ENCODE results near the gene CDK6. TPM values are rescaled to one million over a fixed set of nuclear protein-coding genes. Genes with fewer than 3 reads are reported as not detected.

CDK6 gene
- total RNA-seq, 1 experiment from 2014 or later, result 41.4 TPM

- no TSS peak for BruUV-seq (replicated peaks)
- Histone ChIP-seq H3K79me2 (ENCODE audit: insufficient read depth, low read length) (peaks cover 96% of the 10 kb centered on the region), H3K27me3 (ENCODE audit: insufficient read depth, low read length) (no peaks in the 10 kb centered on the region), H3K9ac (ENCODE audit: low read length) (no peak overlapping the region), H3K36me3 (ENCODE audit: control insufficient read depth in 1 of 2, insufficient read depth in 2 of 2, low read length in 2 of 2) (no peaks in the 10 kb centered on the region), H3K27ac (ENCODE audit: low read depth, low read length) (no peak overlapping the region), H3K4me2 (ENCODE audit: low read length) (no peak overlapping the region), H4K20me1 (ENCODE audit: insufficient read depth) (no peaks in the 10 kb centered on the region), H3K4me1 (ENCODE audit: control insufficient read depth in 1 of 2, insufficient read depth in 2 of 2, low read length in 2 of 2) (peaks cover 16 to 34% of the 10 kb centered on the region in 2 experiments), H3K4me3 (replicated peaks in 1 of 2; ENCODE audit: low read depth in 1 of 2, low read length in 2 of 2) (no peak overlapping the region), H3K9me2 (ENCODE audit: insufficient read depth) (no peaks in the 10 kb centered on the region; the same call in 1 of the 2 replicates), H2AFZ (ENCODE audit: low read depth, low read length, poor library complexity, severe bottlenecking) (no peak overlapping the region), H3K9me3 (ENCODE audit: control insufficient read depth in 1 of 2, insufficient read depth in 1 of 2, low read depth in 1 of 2, low read length in 2 of 2) (no peaks in the 10 kb centered on the region)
- ATAC-seq, result no peak
- DNase-seq (ENCODE audit: low read depth, low spot score), result no peak
- RAD21 ChIA-PET (ENCODE audit: low non-redundant PET in 1 of 2, low total read pairs in 2 of 2, uncharacterized antibody in 2 of 2, unreplicated experiment in 2 of 2), result no interaction called here
- TF ChIP-seq CBX3 (IDR thresholded peaks at IDR 0.05; ENCODE audit: low read depth), result no peak
- TF ChIP-seq ZBTB33 (IDR thresholded peaks at IDR 0.05; ENCODE audit: extremely low read depth, insufficient replicate concordance, low read length), result no peak
- no peak for TF ChIP-seq TCF7L2 (IDR thresholded peaks at IDR 0.05; ENCODE audit: borderline replicate concordance, extremely low read depth, insufficient read depth, insufficient read length)
- TF ChIP-seq SP1 (IDR thresholded peaks at IDR 0.05; ENCODE audit: low read depth), result no peak
- TF ChIP-seq FOSL1 (IDR thresholded peaks at IDR 0.05; ENCODE audit: low read depth), result no peak
- TF ChIP-seq, protein P1, sequence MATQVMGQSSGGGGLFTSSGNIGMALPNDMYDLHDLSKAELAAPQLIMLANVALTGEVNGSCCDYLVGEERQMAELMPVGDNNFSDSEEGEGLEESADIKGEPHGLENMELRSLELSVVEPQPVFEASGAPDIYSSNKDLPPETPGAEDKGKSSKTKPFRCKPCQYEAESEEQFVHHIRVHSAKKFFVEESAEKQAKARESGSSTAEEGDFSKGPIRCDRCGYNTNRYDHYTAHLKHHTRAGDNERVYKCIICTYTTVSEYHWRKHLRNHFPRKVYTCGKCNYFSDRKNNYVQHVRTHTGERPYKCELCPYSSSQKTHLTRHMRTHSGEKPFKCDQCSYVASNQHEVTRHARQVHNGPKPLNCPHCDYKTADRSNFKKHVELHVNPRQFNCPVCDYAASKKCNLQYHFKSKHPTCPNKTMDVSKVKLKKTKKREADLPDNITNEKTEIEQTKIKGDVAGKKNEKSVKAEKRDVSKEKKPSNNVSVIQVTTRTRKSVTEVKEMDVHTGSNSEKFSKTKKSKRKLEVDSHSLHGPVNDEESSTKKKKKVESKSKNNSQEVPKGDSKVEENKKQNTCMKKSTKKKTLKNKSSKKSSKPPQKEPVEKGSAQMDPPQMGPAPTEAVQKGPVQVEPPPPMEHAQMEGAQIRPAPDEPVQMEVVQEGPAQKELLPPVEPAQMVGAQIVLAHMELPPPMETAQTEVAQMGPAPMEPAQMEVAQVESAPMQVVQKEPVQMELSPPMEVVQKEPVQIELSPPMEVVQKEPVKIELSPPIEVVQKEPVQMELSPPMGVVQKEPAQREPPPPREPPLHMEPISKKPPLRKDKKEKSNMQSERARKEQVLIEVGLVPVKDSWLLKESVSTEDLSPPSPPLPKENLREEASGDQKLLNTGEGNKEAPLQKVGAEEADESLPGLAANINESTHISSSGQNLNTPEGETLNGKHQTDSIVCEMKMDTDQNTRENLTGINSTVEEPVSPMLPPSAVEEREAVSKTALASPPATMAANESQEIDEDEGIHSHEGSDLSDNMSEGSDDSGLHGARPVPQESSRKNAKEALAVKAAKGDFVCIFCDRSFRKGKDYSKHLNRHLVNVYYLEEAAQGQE (IDR thresholded peaks at IDR 0.05; ENCODE audit: low read depth), result no peak
- no peak for TF ChIP-seq SRF (IDR thresholded peaks at IDR 0.05; ENCODE audit: low read depth)
- TF ChIP-seq ZFX (IDR thresholded peaks at IDR 0.05), result no peak
- intact Hi-C loops (cut with micrococcal nuclease), result no loop called here
- CTCF ChIA-PET, result no interaction called here
- POLR2A ChIA-PET, result no interaction called here
Observed at GRCh38 chr7:92808635-92809034, 27.7 kb downstream of the CDK6 start.

Measured in HCT116 (cell line).